IMR-90 (cell line): ENCODE data around the gene SYN1. TPM values are rescaled to one million over a fixed set of nuclear protein-coding genes. Genes with fewer than 3 reads are reported as not detected.

Source experiments
- ATAC-seq: fragments of 200-7000 bp; cut with Tn5 transposase; 2 replicates; pipeline ENCODE4 v1.9.1; 2020; ENCODE audit warnings: low read depth, mild to moderate bottlenecking, moderate library complexity
- BruUV-seq: library from RNA; stranded (reverse); fragments of 400-500 nt; replicated peaks from 2 replicates; lab custom pipeline; 2021; lab: Mats Ljungman, UMichigan
- CTCF ChIA-PET: fragments of 300-600 bp; formaldehyde crosslinking; extraction: SDS; loops from one replicate; lab custom pipeline; 2021; ENCODE audit warnings: antibody characterized with exemption; lab: Yijun Ruan, JAX
- POLR2A ChIA-PET: fragments of 300-600 bp; sonication (Branson Sonifier 250); formaldehyde crosslinking; loops from one replicate; lab custom pipeline; 2022; ENCODE audit warnings: antibody characterized with exemption; ENCODE audit not compliant: unreplicated experiment; lab: Charles Lee
- DNase-seq: peaks from one replicate; pipeline ENCODE4 v3.0.0; 2013
- H2AFZ ChIP-seq: replicated peaks from 2 replicates; pipeline ENCODE3; 2013; ENCODE audit warnings: low read length, mild to moderate bottlenecking; ENCODE audit not compliant: poor library complexity
- H2AK5ac ChIP-seq: 2 replicates; pipeline ENCODE4 v1.6.1; 2013; ENCODE audit warnings: low read depth, low read length, inconsistent platforms
- H2AK9ac ChIP-seq: replicated peaks from 2 replicates; pipeline ENCODE3; 2013; ENCODE audit warnings: mild to moderate bottlenecking, low read depth, low read length, moderate library complexity; ENCODE audit not compliant: poor library complexity
- H2BK120ac ChIP-seq: 2 replicates; pipeline ENCODE4 v1.6.1; 2013; ENCODE audit warnings: low read depth, low read length, inconsistent platforms
- H2BK15ac ChIP-seq: 3 replicates; pipeline ENCODE4 v1.6.1; 2013; ENCODE audit warnings: low read depth, low read length, inconsistent platforms
- H2BK20ac ChIP-seq: 2 replicates; pipeline ENCODE4 v1.6.1; 2013; ENCODE audit warnings: low read depth, mild to moderate bottlenecking, inconsistent platforms, low read length, moderate library complexity
- H2BK5ac ChIP-seq: 2 replicates; pipeline ENCODE4 v1.6.1; 2013; ENCODE audit warnings: mild to moderate bottlenecking, low read depth, low read length, inconsistent platforms; ENCODE audit not compliant: poor library complexity, severe bottlenecking
- H3K14ac ChIP-seq: replicated peaks from 2 replicates; pipeline ENCODE4 v1.6.1; 2013; ENCODE audit warnings: low read depth, low read length, inconsistent platforms
- H3K18ac ChIP-seq: 2 replicates; pipeline ENCODE4 v1.6.1; 2013; ENCODE audit warnings: low read depth, low read length, control low read depth
- H3K23ac ChIP-seq: 2 replicates; pipeline ENCODE4 v1.6.1; 2013; ENCODE audit warnings: low read depth, low read length, inconsistent platforms
- H3K27ac ChIP-seq: 2 replicates; pipeline ENCODE4 v1.5.1; 2013; ENCODE audit warnings: mild to moderate bottlenecking, control low read depth, low read length; ENCODE audit not compliant: insufficient read depth
- H3K27me3 ChIP-seq: 2 replicates; pipeline ENCODE4 v1.6.1; 2013; ENCODE audit warnings: low read length; ENCODE audit not compliant: control insufficient read depth, insufficient read depth
- H3K36me3 ChIP-seq: 2 replicates; pipeline ENCODE4 v1.6.1; 2013; ENCODE audit warnings: low read length, mixed read lengths; ENCODE audit not compliant: control insufficient read depth, insufficient read depth
- H3K4ac ChIP-seq: 2 replicates; pipeline ENCODE4 v1.6.1; 2013; ENCODE audit warnings: low read depth, low read length, inconsistent platforms
- H3K4me1 ChIP-seq: 2 replicates; pipeline ENCODE4 v1.6.1; 2013; ENCODE audit warnings: low read length, mixed read lengths; ENCODE audit not compliant: control insufficient read depth, insufficient read depth
- H3K4me2 ChIP-seq: 2 replicates; pipeline ENCODE4 v1.6.1; 2013; ENCODE audit warnings: low read depth, mild to moderate bottlenecking, control low read depth, low read length, moderate library complexity
- H3K4me3 ChIP-seq: 2 replicates; pipeline ENCODE4 v1.5.1; 2013; ENCODE audit warnings: low read depth, mild to moderate bottlenecking, control low read depth, low read length, moderate library complexity; ENCODE audit not compliant: insufficient read depth
- H3K56ac ChIP-seq: 2 replicates; pipeline ENCODE4 v1.6.1; 2013; ENCODE audit warnings: low read length, inconsistent platforms; ENCODE audit not compliant: insufficient read depth; ENCODE audit errors: extremely low read depth
- H3K79me1 ChIP-seq, 2 experiments: 2 replicates each; pipeline ENCODE4 v1.6.1; 2013; ENCODE audit warnings: low read length in 2 of 2, inconsistent platforms in 1 of 2, low read depth in 1 of 2
- H3K9ac ChIP-seq: 2 replicates; pipeline ENCODE4 v1.6.1; 2013; ENCODE audit warnings: low read depth, low read length, control low read depth
- H3K9me1 ChIP-seq: 2 replicates; pipeline ENCODE4 v1.6.1; 2013; ENCODE audit warnings: low read length, inconsistent platforms; ENCODE audit not compliant: insufficient read depth
- H3K9me3 ChIP-seq: 2 replicates; pipeline ENCODE4 v1.6.1; 2013; ENCODE audit warnings: low read length; ENCODE audit not compliant: control insufficient read depth, insufficient read depth
- H4K20me1 ChIP-seq: 2 replicates; pipeline ENCODE4 v1.6.1; 2013; ENCODE audit warnings: low read length, inconsistent platforms; ENCODE audit not compliant: insufficient read depth
- H4K5ac ChIP-seq: 2 replicates; pipeline ENCODE4 v1.6.1; 2013; ENCODE audit warnings: mild to moderate bottlenecking, low read depth, low read length, control low read depth
- H4K8ac ChIP-seq, 2 experiments: 2 replicates each; pipeline ENCODE4 v1.6.1; 2013; ENCODE audit warnings: low read depth in 2 of 2, low read length in 2 of 2, control low read depth in 1 of 2, inconsistent platforms in 1 of 2
- H4K91ac ChIP-seq: 2 replicates; pipeline ENCODE4 v1.6.1; 2013; ENCODE audit warnings: low read depth, low read length, inconsistent platforms; ENCODE audit not compliant: insufficient read depth
- BHLHE40 ChIP-seq: fragments of 150-350 bp; IDR thresholded peaks from 2 replicates; pipeline ENCODE4 v1.6.1; 2016; ENCODE audit warnings: mild to moderate bottlenecking, low read depth, low read length
- MAFK ChIP-seq: IDR thresholded peaks from 2 replicates; pipeline ENCODE4 v1.6.1; 2012; ENCODE audit warnings: low read depth, low read length, improper control_type of control experiment
- WGBS, 2 experiments: methylation state at CpG; one replicate each; pipeline versions ENCODE4 v1.1.5 to v1.1.7; 2013; ENCODE audit warnings: missing lambda C conversion rate in 2 of 2; ENCODE audit not compliant: insufficient read length in 1 of 2; ENCODE audit errors: extremely low coverage in 2 of 2; 5-methylcytosine and 5-hydroxymethylcytosine counted together
- dilution Hi-C: fragments of 300-500 bp; cut with HindIII; formaldehyde crosslinking; loops from one replicate; pipeline ENCODE4 v1.14.3; 2018; ENCODE audit warnings: low sequenced_read_pairs; ENCODE audit not compliant: unreplicated experiment
- in situ Hi-C: fragments of 300-500 bp; cut with MboI; formaldehyde crosslinking; loops from 3 replicates; pipeline ENCODE4 v1.14.3; 2019; ENCODE audit warnings: low sequenced_read_pairs, inconsistent platforms, mixed read lengths
- intact Hi-C: fragments of 100-400 bp; cut with micrococcal nuclease; formaldehyde crosslinking; loops from 2 replicates; pipeline ENCODE4 v1.10.0; 2022
- polyA plus RNA-seq, 3 experiments: library from polyadenylated mRNA; depleted of rRNA; stranded (reverse); fragments of >200 nt; gene quantifications; 2 replicates each; pipeline ENCODE4 v1.2.3, GENCODE V29; 2012; ENCODE audit warnings: low replicate concordance in 1 of 3
- total RNA-seq: library from RNA; depleted of rRNA; stranded (reverse); fragments of >200 nt; gene quantifications from 2 replicates; pipeline ENCODE4 v1.2.3, GENCODE V29; 2012

The SYN1 gene
- total and polyA plus RNA-seq, 2 of the 4 experiments (the other 2 are of a cell fraction): under 0.01 to 0.56 TPM

DNA sequence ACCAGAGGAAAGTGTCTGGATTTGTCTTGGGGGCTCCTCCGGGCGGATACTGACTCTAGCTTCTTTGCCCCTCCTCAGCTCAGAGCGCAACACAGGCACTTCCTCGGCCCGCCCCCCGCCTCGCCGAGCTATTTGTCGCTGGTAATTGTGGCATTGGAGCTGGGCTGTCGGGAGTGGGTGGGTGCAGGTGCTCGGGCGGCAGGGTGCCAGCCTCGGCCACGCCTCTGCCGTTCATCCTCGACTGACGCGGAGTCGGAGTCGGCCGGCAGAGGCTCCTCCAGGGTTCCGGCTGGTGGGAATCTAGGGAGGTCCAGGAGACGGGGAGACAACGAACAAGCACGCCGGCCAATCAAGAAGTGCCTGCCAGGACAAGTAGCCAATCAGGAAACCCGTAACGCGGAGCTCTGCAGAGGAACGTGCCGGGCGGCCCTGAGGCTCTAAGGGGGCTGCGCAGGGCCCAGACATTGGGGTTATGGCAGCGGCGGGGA, 3.9 kb upstream of the SYN1 start:
- POLR2A ChIA-PET: no interaction called here
- peak; percentile 76 for DNase-seq
- ATAC-seq: peak; percentile 89
- no peak overlapping the region for H3K23ac ChIP-seq
- peak overlapping the region; percentile 90 for H2AFZ ChIP-seq
- H4K5ac ChIP-seq: no peak overlapping the region
- H2AK9ac ChIP-seq: no peak overlapping the region
- H4K8ac ChIP-seq: no peak overlapping the region; a peak in 1 of 4 replicates
- no peaks in the 10 kb centered on the region for H3K79me1 ChIP-seq
- no peak overlapping the region for H3K9ac ChIP-seq
- H3K56ac ChIP-seq: no peak overlapping the region
- 35% methylated on average over 21 of the region's 35 CpGs; no CpG with 5 or more reads in 1 of the 2 experiments for WGBS, 2 experiments
- H2BK5ac ChIP-seq: no peak overlapping the region
- dilution Hi-C loops: no loop called here
- TF ChIP-seq BHLHE40 (peak; percentile 84), MAFK (no peak)
- BruUV-seq: no TSS peak
- no peaks in the 10 kb centered on the region for H3K9me1 ChIP-seq
- H4K91ac ChIP-seq: no peak overlapping the region
- H2AK5ac ChIP-seq: no peak overlapping the region
- CTCF ChIA-PET: interaction anchor here (0.9 kb wide), 1 partner anchor 20 kb away, joined by 3 read pairs; no protein-coding TSS in a partner anchor
- peak overlapping the region; percentile 48 for H3K4me3 ChIP-seq
- no peak overlapping the region; the same call in 1 of the 2 replicates for H3K4ac ChIP-seq
- no peak overlapping the region for H2BK120ac ChIP-seq
- peak overlapping the region; percentile 83 for H3K4me2 ChIP-seq
- no peak overlapping the region for H3K27ac ChIP-seq
- no peaks in the 10 kb centered on the region for H3K36me3 ChIP-seq
- no peak overlapping the region for H3K18ac ChIP-seq
- peaks cover 2% of the 10 kb centered on the region; the same call in 1 of the 2 replicates for H3K27me3 ChIP-seq
- H2BK20ac ChIP-seq: no peak overlapping the region
- H4K20me1 ChIP-seq: no peaks in the 10 kb centered on the region; the same call in 1 of the 2 replicates
- no peak overlapping the region for H3K14ac ChIP-seq
- intact Hi-C loops: no loop called here
- in situ Hi-C loops: no loop called here
- H2BK15ac ChIP-seq: no peak overlapping the region
- no peaks in the 10 kb centered on the region for H3K9me3 ChIP-seq
- no peaks in the 10 kb centered on the region for H3K4me1 ChIP-seq
